GM10266 (cell line): ENCODE data around the gene TIPIN.
A peak's percentile ranks its signal among the peaks of the same experiment; 100 is the strongest.

ENCODE experiments used
- DNase-seq: peaks from one replicate; pipeline ENCODE4 v3.0.0; 2012; ENCODE audit errors: extremely low spot score
- TF ChIP-seq, protein P1 (sequence below): IDR thresholded peaks from 2 replicates; pipeline ENCODE4 v1.5.1; 2012; ENCODE audit warnings: mild to moderate bottlenecking, low read depth; ENCODE audit not compliant: control insufficient read depth, insufficient read depth; ENCODE audit errors: missing control alignments

Gene TIPIN

GRCh38 chr15:66356359-66357236 is at the start of gene TIPIN:
TSS of gene TIPIN (minus strand) at chr15:66356685. CDS start at chr15:66352947, 3,738 bp downstream.
- TF ChIP-seq, protein P1, sequence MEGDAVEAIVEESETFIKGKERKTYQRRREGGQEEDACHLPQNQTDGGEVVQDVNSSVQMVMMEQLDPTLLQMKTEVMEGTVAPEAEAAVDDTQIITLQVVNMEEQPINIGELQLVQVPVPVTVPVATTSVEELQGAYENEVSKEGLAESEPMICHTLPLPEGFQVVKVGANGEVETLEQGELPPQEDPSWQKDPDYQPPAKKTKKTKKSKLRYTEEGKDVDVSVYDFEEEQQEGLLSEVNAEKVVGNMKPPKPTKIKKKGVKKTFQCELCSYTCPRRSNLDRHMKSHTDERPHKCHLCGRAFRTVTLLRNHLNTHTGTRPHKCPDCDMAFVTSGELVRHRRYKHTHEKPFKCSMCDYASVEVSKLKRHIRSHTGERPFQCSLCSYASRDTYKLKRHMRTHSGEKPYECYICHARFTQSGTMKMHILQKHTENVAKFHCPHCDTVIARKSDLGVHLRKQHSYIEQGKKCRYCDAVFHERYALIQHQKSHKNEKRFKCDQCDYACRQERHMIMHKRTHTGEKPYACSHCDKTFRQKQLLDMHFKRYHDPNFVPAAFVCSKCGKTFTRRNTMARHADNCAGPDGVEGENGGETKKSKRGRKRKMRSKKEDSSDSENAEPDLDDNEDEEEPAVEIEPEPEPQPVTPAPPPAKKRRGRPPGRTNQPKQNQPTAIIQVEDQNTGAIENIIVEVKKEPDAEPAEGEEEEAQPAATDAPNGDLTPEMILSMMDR, result no peak
- peak; percentile 89 for DNase-seq

- DNase-seq, result no peak
- TF ChIP-seq, protein P1, result no peak
These were observed 49.1 kb upstream of the TIPIN start for GRCh38 chr15:66405615-66406014.

DNA sequence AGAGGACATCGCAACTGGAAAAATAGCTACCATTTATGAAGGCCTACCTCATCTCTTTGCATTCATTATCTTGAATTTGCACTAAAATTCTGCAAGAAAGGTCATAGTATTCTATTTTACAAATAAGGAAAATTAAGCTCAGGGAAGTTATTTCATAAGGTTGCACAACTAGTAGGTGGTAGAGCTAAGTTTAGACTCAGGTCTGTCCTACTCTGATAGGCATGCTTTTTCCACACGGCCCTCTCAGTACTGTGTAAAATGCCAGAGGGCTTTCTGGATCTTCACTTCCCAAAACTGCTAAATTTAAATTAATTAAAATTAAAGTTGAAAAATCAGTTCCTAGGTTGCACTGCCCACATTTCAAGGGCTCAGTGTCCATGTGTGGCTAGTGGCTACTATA is 48.5 kb upstream of the TIPIN start:
- DNase-seq, result no peak
- TF ChIP-seq, protein P1, result no peak

GRCh38 chr15:66404532-66404931 is 48.0 kb upstream of the TIPIN start:
- no peak for DNase-seq
- TF ChIP-seq, protein P1, result no peak

DNA sequence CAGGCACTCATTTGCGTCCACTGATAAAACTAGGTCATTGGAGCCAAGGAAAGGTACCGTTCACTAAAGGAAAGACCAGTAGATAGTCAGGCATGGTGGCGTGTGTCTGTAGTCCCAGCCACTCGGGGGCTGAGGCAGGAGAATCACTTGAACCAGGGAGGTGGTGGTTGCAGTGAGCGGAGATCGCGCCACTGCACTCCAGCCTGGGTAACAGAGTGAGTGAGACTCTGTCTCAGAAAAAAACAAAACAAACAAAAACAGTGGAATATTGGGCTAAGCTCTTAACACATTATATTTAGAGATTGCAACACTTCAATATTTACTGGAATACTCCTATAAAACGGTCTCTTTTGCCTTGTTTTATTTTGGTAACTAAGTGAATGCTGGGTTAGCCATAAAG is 47.6 kb upstream of the TIPIN start:
- TF ChIP-seq, protein P1, result no peak
- DNase-seq, result no peak

DNA sequence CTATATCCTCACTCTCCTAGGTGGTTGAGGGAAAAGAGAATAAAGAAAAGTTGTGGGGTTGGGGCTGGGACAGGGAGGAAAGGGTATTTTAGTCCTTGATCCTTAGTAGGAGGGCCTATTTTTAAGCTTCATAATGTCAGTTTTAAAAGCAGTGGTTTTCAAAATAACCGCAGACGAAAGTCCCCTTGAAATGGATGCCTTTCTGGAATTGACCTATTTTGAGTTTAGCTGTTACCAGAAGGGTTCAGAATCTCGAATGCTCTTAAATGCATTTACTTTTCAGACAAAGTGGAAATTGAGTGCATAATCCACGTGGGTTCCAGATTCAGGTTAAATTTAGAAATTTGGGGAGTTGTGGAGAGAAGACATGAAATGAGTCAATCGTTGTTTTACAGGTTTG is 46.8 kb upstream of the TIPIN start:
- DNase-seq, result no peak
- TF ChIP-seq, protein P1, result no peak

GRCh38 chr15:66402761-66403284 is 46.3 kb upstream of the TIPIN start:
- DNase-seq, result no peak
- TF ChIP-seq, protein P1, result no peak
